Limb (tissue), 2 donors: Measurements from ENCODE around the gene CST11.

ENCODE experiments used
- DNase-seq, 2 donors: peaks; one replicate each; pipeline ENCODE4 v3.0.0-alpha.2; 2016; ENCODE audit errors: extremely low spot score in 2 of 2

CST11 gene

GRCh38 chr20:23420943-23421931 lies 31.4 kb downstream of the CST11 start, which contains the start of gene NAPB:
TSS of gene NAPB (minus strand) at chr20:23421488. CDS start at chr20:23421402, 86 bp downstream.
- DNase-seq = peak; percentile 95 to 97

GRCh38 chr20:23419995-23420901 lies 32.4 kb downstream of the CST11 start:
- DNase-seq = peak in 1 of 2 donors; percentile 65

GRCh38 chr20:23419657-23419994 lies 33.0 kb downstream of the CST11 start:
- no peak for DNase-seq

GRCh38 chr20:23417861-23418260 lies 34.8 kb downstream of the CST11 start:
- no peak for DNase-seq

GRCh38 chr20:23415959-23416583 lies 36.6 kb downstream of the CST11 start:
- no peak for DNase-seq

GRCh38 chr20:23415555-23415954 lies 37.1 kb downstream of the CST11 start:
- DNase-seq = no peak

- no peak for DNase-seq
Measured at GRCh38 chr20:23414526-23415188, 38.0 kb downstream of the CST11 start.

- no peak for DNase-seq
Measured at GRCh38 chr20:23413862-23414422, 38.7 kb downstream of the CST11 start.

GRCh38 chr20:23412026-23412425 lies 40.6 kb downstream of the CST11 start:
- DNase-seq = no peak

GRCh38 chr20:23410916-23411695 lies 41.6 kb downstream of the CST11 start:
- DNase-seq = no peak

- no peak for DNase-seq
Measured at GRCh38 chr20:23409800-23410199, 42.9 kb downstream of the CST11 start.

GRCh38 chr20:23408957-23409356 lies 43.7 kb downstream of the CST11 start:
- DNase-seq = no peak

- DNase-seq = no peak
Measured at GRCh38 chr20:23407781-23408464, 44.8 kb downstream of the CST11 start.

- no peak for DNase-seq
Measured at GRCh38 chr20:23406880-23407279, 45.8 kb downstream of the CST11 start.

- no peak for DNase-seq
Measured at GRCh38 chr20:23404196-23404595, 48.5 kb downstream of the CST11 start.

GRCh38 chr20:23403751-23404150 lies 48.9 kb downstream of the CST11 start:
- DNase-seq = no peak

- no peak for DNase-seq
Measured at GRCh38 chr20:23401051-23401450, 51.6 kb downstream of the CST11 start.
